NCI-H1930 (cell line): ENCODE measurements around the gene SLC5A2.
A peak's percentile ranks its signal among the peaks of the same experiment; 100 is the strongest.
"Not testable (repeated sequence)": the region's sequence is repeated elsewhere in the genome, so short reads cannot be mapped to it uniquely, and the experiment has no call there.

Source experiments
- DNase-seq, 2 experiments: peaks; one replicate each; lab custom pipeline; 2025; lab: John Stamatoyannopoulos, UW

The SLC5A2 gene

DNA sequence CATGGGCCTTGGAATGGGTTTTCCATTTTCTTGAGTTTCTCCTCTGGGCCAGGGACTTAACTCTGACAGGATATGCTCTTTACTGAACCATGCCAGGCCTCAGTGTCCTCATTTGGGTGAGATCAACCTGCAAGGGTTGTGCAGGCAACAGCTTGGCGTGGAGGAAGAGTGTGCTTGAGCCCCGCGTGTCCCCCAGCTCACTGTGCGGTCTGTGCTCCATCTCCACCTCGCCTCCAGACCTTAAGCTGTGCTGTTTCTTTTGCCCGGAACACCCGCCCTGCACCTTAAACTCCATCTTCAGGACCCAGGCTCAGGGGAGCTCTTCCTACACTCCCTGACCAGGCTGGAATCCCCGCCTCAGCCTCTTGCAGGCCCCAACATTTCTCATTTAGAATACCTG, 15.6 kb downstream of the SLC5A2 start:
- no peak for DNase-seq

DNA sequence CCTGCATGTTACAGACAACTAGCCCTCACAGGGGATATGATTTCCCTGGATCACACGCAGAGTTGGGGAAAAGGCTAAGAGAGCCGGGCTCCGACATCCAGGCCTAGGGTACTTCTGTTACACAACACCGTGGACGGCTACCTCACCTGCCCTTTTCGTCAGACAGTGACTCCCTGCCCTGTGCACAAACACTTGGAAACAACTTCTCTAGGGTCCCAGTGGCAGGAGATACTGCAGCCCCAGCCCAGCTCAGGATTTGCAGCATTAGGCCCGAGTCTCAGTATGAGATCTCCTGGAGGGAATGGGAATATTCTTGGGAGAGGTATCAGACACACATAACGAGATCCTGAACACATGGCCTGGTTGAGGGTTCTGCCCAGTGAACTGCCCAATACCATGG, 17.0 kb downstream of the SLC5A2 start:
- no peak for DNase-seq

DNA sequence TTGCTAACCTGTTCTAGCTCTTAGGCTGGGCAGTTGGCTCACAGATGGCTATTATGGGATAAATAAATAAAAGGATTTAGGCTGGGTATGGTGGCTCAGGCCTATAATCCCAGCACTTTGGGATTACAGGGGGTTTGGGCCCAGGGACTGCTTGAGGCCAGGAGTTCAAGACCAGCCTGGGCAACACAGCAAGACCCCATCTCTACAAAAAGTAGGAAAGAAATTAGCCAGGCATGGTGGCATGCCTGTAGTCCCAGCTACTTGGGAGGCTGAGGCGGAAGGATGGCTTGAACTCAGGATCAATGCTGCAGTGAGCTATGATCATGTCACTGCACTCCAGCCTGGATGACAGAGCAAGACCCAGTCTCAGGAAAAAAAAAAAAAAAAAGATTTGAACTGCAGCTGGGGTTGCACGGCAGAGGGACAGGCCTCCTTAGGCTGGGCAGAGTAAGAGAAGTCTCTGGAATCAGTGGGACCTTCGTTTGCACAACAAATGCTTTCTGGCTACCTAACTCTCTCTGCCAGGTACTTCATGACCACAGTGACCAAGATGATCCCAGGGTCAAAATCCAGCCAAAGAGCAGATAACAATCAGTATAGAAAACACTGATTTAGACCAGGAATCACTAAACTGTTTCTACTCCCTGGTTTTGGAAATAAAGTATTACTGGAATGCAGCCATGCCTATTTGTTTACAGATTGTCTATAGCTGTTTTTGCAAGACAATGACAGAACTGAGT, 18.5 kb downstream of the SLC5A2 start:
- no peak for DNase-seq

DNA sequence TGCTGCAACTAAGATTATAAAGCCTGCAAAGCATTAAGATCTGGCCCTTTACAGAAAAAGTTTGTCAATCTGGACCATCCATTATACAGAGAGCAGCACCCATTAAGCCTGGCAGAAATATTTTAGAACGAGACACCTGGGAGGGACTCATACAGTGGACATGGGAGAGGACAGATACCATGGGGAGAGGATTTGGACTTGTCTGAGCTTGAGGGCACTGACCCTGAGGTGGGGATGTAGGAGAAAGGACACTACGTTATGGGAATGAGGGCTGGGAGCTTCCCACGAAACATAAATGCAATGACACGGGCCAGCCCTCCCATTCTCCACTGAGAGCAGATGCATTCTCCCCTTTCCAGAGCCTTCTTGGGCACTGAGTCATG, 19.0 kb downstream of the SLC5A2 start:
- DNase-seq = no peak

DNA sequence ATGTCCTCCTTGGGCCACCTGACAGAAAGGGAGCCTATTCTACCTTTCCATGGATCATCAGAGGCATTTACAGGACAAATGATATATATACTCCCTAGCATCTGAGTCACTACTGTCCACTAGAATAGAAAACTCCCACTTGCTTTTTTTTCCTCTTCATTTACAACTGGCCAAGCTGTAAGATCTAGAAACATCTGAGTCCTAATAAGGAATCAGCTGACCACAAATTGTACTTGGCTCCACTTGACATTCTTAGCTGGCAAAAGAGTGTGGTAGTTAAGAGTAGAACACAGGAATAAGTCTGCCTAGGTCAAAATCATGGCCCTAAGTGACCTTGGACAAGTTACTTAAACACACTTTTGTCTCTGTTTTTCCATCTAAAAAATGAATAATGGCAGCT, 20.1 kb downstream of the SLC5A2 start:
- DNase-seq = no peak

DNA sequence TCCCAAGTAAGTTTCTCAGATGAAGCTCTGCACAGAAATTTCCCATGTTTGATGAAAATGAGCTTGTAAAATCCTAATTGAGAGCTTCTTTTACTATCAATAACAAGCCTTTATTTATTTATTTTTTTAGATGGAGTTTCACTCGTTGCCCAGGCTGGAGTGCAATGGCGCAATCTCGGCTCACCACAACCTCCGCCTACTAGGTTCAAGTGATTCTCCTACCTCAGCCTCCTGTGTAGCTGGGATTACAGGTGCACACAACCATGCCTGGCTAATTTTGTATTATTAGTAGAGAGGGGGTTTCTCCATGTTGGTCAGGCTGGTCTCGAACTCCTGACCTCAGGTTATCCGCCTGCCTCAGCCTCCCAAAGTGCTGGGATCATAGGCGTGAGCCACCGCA, 20.6 kb downstream of the SLC5A2 start:
- DNase-seq = not testable (repeated sequence)

DNA sequence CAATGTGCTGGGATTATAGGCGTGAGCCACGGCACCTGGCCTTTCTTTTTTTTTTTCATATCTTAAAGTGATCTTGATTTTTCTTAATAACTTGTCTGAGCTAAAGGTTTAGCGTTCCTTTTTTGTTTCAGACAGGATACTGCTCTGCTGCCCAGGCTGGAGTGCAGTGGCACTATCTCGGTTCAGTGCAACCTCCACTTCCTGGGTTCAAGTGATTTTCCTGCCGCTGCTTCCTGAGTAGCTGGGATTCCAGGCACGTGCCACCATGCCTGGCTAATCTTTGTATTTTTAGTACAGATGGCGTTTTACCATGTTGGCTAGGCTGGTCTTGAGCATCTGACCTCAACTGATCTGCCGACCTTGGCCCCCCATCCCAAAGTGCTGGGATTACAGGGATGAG, 21.2 kb downstream of the SLC5A2 start:
- no peak for DNase-seq

DNA sequence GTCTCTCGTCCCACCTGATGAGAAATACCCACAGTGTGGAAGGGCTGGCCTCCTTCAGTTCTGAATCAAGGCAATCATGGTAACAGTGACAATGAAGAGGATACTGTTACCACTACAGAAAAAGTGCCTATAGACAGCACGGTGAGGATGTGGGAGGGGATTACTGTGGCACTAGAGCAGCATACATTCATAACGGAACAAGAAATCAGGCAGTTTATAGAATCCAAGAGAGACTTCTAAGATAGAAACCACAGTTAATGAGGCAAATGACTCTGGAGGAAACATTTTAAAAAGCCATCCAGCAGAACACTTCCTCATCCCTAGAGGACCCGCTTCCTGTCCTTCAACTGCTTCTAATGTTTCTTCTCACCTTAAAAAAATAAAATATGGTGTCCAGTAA, 22.6 kb downstream of the SLC5A2 start:
- DNase-seq = no peak

DNA sequence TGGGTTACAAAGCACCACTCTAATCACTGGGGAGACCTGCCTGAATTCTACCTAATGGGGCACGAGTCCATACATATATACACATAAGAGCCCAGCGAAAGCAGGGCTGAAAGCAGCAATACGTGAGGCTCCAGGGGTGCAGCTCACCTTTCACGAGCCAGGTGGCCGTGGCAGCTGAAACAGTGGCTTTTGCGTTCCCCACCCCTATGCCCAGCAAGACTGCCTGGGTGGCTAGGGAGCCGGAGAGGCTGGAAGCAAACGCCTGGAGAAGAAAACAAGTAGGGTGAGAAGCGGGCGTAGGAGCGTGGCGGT, 24.6 kb downstream of the SLC5A2 start:
- DNase-seq = no peak

DNA sequence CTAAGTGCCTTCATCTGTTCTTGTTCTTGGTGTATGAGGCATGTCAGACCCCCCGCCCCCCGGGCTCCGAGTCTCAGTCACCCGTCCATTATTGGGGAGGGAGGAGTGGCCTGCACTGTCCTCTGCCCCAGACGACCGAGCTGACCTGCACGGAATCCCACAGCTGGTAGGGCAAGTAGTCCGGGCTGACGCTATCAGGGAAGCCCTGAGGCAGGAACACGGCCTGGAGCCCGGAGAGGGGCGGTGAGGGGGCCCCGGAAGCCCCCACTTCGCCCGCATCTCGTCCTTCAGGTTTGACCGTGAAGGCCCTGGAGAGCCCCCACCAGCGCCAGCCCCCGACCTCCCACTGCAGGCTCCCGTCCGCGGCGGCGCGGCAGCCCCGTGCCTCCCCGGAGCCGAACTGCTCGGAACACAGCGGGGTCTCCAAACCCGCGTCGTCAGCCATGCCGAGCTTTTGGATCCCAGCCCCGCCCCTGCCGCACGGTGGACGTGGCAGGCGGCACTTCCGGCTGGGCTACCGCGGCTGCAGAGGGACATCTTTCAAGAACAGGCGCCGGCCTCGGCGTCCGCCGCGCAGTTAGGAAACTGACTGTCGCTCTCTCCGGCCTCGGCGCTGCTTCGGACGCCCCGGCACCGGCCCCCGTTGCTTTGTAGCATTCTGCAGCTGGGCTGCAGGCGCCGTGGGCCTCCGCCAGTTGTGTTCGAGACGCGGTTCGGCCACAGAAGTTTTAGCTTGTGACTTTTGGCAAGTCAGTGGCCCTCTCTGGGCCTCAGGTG, 25.2 kb downstream of the SLC5A2 start, which contains the start of gene RUSF1:
RUSF1 (minus strand) TSS at position 463 of the 777 bp plus-strand sequence; CDS start at position 445, 18 bp downstream.
- peak; percentile 85 to 86 for DNase-seq

DNA sequence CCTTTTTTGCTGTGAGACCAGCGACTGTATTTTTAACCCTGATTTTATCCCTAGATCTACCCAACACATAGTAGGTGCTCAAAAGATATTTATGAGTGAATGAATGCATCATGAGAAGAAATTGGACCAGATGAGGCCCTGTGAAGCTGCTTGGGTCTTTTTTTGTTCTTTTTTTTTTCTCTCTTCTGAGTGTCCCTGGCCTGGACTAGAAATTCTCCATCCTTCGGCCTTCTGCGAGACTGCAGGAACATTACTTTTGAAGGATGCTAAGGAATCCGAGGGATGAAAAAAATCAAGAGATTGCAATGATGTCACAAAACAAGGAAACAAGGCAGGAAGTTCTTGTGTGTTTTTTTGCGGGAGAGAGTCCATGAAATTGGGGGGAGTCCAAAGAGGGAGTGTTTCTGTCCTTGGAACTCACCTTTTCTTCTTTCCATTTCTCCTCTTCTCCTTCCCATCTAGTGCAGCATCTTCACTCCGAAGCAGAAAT, 25.8 kb downstream of the SLC5A2 start:
- DNase-seq = no peak

DNA sequence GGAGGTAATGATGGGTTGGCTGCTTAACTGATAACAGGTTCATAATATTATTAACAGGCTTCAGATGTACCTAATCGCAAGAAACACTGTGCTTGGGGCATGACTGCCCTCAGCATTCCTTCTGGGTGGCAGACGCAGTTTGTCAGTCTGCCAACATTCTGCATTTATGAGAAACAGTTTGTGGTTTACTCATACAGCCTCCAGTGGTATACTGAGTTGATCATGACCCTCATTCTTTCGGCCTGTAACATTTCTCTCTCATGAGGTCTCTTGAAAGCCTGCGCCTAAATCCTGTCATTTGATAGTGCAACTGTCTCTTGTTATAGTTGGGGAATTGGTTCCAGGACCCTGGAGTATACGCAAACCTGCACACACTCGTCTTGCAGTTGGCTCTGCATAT, 30.2 kb downstream of the SLC5A2 start:
- no peak for DNase-seq

DNA sequence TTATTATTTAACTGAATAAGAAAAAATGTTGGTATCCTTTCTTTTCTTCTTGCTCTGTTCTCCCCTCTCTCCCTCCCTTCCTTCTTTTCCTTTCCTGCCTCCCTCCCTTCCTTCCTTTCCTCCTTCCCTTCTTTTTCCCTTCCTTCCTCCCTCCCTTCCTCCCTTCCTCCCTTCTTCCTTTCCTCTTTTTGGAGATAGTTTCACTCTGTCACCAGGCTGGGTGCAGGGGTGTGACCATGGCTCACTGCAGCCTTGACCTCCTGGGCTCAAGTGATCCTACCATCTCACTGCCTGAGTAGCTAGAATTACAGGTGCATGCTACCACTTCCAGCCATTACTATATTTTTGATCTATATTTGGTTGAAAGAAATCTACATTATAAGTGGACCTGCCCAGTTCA, 31.0 kb downstream of the SLC5A2 start:
- no peak for DNase-seq

DNA sequence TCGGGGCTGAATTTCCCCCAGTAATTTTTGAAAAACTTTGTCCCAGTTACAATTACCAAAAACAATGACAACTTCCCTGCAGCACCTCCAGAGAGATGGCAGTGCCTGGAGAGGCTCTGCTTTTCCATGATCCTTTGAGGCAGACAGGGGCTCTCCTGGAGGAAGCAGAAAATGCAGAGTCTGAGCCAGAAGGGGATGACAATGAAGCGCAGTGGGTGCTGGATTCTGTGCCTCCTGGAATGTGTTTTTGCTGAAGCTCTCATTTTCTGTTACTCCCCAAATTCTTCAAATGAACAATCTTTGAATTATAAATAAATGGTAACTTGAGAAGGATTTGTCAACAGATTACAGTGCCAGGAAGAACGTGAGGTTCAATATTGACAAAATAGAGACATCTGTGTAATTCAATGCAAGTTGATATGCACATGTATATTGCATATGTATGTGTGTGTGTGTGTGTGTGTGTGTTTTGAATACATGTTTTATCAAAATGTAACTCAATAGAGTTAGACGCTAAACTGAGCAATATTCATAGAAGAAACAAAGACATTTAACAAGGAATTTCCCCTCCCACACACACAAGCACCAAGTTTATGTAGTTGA, 35.0 kb downstream of the SLC5A2 start:
- no peak for DNase-seq

DNA sequence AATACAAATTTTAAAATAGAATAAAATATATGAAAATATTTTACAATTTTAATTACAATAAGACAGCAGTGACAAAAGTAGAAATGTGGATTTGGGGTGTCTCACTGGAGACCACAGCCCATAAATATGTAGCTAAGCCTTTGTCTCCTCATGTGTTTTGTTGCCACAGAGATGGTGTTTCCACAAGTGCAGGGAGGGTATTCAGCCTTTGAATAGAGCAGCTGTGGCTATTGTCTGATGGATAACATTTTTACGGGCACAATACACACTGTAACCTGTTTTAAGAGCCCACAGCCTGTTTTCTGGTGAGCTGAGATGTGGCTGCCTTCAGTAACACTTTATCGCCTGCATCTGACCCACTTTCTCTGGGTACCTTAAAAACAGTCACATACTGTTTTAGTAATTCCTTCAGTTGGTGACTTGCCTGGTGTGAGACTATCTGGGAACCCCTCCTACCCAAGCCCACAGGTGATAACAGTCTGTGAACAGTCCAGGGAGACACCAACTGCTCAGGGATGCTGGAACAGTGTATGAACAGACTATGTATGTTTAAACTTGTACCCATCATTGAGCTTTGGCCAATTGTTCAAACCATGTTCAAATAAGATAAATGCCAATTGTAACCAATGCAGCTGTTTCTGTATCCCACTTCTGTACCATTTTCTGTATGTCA, 37.0 kb downstream of the SLC5A2 start:
- peak; percentile 25 to 30 for DNase-seq

DNA sequence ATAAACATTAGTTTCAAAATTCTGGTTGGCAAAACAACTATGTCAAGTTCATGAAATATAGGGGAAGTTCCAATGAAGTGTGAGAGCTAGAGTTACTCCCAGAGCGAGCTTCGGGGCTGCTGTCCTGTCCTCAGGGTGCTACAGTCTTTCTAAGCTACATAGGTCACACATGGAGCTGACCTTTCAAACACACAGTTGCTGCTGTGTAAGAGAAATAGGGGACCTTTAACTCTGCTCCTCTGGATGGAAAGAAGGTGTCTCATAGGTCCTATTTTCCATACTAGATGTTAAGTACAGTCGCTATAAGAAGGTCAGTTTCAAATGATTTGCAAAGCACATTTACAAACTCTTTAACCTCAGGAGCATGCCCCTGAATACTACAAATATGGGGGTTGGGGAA, 38.4 kb downstream of the SLC5A2 start:
- DNase-seq = no peak

DNA sequence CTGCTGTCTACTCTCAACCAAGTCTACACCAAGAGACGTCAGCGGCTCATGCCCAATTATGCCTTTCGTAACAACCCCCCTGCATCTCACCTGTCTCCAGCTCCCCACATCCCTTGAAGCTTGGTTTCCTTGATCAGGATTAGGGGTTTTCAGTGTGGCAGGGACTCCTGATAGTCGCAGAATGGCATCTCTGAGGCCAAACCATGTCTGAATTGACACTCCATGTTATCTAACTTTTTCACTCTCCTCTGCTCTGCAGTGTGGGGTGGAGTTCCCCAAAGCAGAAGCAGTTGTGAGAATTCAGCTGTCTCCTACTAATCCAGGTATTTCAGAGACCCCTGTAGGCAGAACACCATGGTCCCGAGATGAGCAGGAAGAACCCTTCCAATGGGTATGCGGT, 39.1 kb downstream of the SLC5A2 start:
- no peak for DNase-seq

DNA sequence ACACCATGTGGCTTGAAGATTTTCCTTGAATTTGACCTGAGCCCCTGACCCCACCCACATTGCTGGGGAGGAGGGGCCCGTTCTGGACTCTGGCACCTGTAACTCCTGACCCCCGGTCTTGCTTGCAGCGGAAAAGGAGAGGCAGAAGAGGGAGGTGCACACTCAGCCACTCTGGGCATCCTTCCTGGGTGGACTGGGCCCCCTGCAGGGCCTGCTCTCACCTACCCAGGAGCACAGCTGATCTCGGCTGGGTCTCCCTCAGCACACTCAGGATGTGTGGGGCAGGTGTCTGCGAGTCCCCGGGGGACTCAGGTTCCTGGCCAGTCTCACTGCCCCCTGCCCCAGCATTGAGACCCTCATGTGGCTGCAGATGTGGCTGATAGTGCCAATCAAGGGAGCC, 40.8 kb downstream of the SLC5A2 start:
- DNase-seq = not testable (repeated sequence)

DNA sequence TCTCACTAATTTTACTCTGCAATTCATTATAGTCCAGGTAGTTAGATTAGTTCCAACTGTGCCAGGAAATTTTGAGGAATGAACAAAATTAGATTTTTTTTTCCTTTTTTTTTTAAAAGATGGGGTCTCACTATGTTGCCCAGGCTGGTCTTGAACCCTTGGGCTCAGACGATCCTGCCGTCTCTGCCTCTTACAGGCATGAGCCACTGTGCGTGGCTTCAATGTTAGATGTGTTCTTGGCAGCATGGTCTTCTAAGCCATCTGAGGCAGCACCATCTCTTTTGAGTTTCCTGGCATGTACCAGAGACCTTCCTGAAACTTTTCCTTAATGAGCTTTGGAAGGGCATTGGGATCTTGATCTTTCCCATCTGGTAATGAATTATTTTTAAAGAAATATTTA, 42.2 kb downstream of the SLC5A2 start:
- DNase-seq = no peak

DNA sequence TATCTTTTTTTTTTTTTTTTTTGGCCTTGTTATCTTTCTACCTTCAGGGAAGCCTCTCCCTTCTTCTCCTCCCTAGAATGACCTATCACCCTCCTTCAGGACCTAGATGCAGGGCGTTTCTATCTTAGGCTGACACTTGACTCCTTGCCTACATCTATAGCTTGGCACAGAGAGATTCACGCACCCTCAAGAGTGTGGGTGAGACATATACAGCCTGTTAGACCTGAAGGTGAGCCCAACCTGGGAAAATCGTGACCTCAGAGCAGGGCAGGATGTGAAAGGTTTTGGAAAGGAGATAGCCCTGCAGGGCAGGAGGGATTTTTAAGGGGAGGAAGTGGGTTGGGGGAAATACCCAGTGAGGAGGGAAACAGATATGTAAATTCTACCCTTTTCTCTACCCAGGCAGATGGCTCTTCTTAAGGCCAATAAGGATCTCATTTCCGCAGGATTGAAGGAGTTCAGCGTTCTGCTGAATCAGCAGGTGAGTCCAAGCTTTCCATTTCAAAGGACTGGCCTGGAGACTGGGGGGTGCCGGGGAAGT, 44.9 kb downstream of the SLC5A2 start, which contains the start of gene AHSP:
AHSP (plus strand) TSS at position 167 of the 541 bp plus-strand sequence; CDS start at position 407, 240 bp downstream.
- no peak for DNase-seq

DNA sequence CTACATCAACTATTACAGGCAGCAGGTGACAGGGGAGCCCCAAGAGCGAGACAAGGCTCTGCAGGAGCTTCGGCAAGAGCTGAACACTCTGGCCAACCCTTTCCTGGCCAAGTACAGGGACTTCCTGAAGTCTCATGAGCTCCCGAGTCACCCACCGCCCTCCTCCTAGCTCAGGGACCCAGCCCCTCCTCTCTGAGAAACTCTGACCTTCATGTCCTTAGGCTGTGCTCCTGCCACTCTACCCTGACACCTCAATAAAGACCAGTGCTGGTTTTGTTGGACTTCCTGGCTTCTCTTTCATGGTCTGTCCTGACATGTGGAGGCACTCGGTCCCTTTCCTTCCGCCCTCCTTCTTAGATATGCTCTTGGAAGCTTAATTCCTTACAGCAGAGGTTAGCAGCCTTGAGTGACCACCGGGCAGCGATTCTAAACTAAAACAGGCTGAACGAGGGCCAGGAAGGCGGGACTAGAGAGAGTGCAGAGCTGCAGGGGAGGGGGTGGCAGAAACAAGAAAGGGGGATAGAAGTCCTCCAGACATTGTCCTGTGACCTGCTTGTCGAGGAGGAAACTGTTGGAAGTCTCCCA, 45.7 kb downstream of the SLC5A2 start:
- DNase-seq = no peak
